Effector CD4-positive, alpha-beta T cell (primary cell): ENCODE measurements around the gene GRIK4.
A peak's percentile ranks its signal among the peaks of the same experiment; 100 is the strongest.

Experiments
- DNase-seq: peaks from one replicate; pipeline ENCODE4 v3.0.0-alpha.2; 2020

Gene GRIK4

DNA sequence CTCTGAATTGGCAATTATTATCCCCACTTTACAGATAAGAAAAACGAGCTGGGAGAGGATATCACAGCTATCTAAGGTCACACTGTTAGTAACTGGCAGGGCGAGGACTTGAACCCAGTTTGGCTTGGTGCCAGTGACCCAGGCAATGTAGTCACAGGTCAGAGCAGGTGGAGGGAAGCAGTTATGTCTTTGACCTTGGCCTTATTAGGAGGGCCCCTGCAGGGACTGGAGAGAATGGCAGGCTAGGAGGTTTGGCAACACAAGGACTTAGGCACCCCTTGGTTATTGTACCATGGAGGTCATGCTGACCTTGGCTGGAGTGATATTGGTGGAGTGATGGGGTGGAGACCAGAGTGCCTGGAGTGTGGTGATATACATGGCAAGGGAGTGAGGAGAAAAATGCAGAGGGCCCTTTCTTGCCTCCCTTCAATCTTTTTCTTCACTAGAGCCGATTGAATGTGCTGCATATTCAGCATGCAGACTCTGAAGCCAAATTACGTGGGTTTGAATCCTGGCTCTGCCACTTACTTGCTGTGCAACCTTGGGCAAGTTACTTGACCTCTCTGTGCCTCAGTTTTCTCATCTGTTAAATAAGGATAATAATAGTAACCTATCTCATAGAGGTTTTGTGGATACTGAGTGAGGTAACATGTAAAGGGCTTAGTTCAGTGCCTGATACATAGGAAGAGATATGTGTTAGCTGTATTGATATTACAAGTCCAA is 419.7 kb downstream of the GRIK4 start:
- no peak for DNase-seq

DNA sequence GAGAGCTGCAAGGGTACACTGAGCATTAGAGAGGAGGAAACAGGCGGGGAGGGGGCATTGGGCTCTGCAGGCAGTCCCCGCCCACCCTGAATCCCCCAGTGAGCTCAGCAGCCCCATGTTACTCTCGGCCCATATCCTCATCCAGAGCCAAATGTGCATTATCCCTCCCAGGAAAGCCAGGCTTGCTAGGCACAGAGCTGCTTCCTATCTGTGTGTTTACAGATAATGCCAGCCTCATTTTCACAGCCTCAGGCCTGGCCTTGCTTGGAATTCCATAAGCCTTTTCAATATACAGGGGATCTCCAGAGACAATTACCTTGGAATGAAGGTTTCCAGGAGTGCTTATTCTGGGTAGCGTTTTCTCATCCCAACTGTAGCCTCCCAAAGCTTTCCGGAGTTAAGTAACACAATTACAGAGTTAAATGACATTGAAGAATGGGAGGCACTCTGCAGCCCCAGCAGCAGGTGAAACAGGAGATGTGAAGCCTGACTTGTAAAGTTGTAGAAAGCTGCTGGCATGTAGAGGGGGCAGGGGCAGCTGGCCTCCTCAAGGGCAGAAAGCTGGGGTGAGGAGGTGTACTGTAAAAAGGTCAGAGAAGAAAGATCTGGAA is 420.9 kb downstream of the GRIK4 start:
- no peak for DNase-seq

DNA sequence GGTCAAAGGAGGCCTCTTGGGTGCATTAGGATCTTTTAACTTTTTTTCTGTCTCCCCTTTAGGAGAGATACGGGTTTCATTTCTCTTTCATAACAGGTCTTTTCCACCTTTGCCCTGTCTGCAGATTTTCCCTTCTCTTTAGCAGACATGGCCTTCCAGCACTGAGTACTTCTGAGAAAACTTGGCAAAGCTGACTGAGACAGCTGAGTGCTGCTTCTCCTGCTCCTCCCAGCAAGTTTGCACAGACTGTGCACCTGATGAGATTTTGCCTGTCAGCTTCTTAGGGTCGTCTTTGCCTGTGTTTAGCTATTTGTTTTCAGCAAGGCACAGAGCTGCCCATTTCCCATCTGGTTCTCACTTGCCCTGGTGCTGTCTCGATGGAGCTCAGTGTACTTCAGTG is 424.8 kb downstream of the GRIK4 start:
- no peak for DNase-seq

DNA sequence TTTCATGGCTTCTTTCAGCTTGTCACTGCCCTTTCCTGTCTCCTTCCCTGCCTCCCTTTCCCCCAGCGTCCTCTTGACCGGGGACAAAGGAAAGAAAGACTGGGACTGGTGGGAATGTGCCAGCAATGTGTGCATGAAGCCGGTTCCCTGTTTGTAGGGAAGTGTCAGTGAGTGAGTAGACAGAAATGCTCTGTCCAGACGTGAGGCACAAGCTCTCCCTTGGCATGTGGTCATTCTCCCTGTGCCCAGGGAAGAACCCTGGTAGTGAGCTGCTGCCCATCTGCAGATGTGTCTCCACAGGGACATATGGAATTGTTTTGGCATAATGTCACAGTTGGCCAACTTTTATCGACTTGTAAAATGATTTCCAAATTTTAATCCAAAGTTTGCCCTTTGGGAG is 426.0 kb downstream of the GRIK4 start:
- DNase-seq = no peak

DNA sequence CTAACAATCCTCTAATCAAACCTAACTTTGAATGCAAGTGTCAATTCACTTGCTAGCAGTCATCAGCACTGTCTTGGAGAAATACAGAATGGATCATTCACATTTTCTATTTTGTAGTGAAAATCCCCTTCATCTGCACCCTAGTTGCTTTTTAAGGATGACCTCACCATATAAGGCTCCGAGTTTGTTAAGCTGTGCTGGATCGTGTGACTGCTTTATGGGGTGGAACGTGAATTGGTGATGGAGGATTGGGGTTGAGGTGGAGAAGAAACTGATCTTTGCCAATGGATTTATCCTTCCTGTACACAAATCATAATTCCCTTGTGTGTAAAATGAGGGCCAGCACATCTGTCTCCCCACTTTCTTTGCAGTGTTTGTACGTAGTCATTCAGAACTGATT is 426.7 kb downstream of the GRIK4 start:
- DNase-seq = no peak

DNA sequence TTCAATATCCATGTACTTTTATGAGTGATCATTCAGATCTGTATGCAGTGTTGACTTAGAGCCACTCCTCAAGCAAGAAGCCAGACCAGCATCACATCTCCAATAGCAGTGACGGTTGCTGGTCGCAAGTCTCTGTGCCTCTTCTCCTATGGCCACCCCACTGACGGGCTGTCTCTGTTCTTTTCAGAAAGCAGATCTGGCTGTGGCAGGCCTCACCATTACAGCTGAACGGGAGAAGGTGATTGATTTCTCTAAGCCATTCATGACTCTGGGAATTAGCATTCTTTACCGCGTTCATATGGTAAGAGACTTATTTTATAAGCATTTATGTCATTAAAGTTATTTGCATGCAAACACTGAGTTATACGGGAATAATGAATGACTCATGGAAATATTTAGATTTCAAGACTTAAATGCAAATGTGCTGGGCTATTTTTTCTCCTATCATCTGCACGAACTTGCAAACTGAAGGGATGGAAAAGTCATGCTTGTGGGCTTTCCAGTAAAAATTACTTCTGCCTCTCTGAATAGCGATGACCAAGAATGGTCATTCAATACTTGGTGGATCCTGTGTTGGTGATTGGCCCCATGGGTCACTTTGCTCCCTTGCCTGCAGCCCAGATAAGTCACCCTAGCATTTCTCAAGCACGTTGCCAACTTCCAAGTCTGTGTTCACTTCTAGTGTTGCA is 428.8 kb downstream of the GRIK4 start:
- DNase-seq = no peak

DNA sequence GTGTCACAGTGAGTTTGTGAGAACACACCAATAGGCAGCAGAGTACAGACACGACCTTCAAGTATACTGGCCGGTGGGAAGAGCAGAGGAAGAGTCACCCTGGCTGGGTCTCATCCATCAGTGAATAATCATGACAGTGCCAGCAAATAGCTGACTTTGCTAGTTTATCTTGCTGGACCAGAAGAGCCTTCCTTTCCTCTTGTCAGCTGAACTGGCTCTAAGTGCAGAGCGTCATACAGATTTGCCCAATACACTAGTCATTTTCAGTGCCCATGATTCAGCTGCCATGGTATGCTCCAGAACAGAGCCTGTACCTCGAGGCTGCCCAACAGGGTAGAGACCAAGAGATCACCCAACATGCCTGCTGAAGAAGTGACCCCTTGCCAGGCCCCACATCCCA is 429.5 kb downstream of the GRIK4 start:
- DNase-seq = no peak

DNA sequence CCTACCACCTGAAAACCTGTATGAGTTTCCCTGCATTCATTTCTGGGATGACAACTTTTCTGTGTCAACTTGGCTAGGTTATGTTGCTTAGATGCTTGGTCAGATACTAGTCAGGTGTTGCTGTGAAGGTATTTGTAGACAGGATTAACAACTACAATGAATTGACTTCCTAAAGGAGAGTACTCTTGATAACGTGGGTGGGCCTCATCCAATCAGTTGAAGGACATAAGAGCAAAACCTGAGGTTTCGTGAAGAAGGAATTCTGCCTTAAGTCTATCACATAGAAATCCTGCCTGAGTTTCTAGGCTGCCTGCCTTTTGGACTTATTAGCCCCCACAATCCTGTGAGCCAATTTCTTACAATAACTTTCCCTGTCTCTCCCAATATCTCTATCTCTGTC is 431.2 kb downstream of the GRIK4 start:
- no peak for DNase-seq

DNA sequence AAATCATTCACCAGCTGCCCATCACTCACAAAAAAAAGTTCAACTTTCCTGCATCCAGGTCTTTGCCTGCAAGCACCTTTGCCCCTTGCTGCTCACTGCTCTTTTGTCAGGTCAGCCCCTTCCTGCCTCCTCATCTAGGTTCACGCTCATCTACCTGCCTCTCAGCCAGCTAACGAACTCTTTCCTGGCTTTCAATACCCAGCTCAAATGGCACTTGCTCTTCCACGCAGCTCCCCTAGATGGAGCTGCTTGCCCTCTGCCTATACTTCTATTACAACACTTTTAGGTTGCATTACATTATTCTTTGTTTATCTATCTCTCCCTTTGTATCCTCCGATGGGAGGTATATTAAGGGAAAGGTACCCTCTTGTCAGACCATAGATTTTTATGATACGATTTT is 433.5 kb downstream of the GRIK4 start:
- no peak for DNase-seq

DNA sequence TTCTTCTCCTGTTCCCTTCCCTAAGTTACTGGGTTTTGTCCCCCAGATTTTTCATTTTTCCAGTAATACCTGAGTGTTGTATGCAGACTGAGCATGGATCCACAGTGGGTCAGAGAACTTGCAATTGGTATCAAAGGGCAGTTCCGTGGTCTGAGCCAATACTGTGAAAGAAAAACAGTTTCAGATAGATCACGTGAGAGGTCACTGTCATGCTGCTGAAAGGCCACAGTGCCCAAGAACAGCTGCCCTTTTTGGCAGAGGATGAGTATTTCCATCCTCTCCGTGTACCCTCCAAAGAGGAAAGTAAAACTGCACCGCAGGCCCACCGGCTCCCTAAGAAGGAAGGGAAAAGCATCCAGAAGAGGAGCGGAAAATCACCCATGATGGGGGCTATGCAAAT is 439.3 kb downstream of the GRIK4 start:
- DNase-seq = no peak

DNA sequence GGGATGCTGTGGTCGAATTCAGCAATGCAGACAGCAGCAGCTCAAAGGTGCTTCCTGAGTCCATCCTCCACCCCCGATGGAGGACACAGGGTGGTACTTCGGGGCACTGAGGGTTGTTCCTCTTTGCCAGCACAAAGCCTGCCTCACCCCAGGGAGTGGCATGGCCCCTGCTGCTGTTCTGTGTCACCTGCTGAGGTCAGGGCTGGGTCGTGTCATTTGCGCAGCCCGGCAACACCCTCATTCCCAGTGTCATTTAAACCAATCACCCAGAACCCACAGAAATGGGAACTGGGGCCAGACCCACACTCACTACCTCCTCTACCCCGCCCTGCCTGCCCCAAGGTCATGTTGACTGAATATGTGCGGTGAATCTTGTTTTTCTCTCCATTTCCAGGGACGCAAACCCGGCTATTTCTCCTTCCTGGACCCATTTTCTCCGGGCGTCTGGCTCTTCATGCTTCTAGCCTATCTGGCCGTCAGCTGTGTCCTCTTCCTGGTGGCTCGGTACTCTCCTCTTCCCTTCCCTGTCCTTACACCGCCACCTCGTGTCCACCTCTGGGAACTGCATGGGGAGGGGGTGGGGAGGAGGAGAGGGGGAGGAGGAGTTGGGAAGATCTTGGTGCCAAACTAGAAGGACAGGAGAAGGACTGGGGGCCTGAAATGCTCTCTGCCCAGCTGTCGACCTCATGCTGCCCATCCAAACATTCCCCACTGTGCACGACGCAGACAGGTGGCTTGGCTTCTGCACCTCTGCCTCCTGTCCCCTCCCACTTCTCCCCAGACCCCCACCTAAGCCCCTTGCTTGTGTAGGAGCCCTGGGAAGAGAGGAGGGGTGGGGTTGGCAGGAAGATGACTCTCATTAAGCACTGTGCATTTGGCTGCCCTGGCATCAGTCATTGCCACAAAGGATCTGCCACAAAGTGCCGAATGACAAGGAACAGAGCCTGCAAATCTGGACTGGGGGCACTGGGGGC is 441.2 kb downstream of the GRIK4 start:
- peak; percentile 14 for DNase-seq

DNA sequence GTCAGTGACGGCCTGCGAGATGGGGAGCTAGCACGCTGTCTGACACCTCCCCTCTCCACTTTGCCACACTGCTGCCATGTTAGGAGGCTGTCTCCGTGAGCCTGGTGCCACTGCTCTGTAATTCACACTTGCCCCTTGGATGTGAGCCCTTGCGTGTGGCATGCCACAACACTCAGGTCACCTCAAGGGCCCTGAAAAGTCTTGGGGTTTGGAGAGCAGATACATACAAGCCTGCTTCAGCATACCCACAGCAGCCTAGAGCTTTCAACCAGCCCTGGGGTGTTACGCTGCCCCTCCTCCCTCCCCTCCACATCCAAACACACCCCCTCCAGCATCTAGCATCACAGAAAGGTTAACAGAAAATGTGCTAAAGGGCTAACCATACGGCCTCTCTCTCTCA is 442.8 kb downstream of the GRIK4 start:
- DNase-seq = no peak

DNA sequence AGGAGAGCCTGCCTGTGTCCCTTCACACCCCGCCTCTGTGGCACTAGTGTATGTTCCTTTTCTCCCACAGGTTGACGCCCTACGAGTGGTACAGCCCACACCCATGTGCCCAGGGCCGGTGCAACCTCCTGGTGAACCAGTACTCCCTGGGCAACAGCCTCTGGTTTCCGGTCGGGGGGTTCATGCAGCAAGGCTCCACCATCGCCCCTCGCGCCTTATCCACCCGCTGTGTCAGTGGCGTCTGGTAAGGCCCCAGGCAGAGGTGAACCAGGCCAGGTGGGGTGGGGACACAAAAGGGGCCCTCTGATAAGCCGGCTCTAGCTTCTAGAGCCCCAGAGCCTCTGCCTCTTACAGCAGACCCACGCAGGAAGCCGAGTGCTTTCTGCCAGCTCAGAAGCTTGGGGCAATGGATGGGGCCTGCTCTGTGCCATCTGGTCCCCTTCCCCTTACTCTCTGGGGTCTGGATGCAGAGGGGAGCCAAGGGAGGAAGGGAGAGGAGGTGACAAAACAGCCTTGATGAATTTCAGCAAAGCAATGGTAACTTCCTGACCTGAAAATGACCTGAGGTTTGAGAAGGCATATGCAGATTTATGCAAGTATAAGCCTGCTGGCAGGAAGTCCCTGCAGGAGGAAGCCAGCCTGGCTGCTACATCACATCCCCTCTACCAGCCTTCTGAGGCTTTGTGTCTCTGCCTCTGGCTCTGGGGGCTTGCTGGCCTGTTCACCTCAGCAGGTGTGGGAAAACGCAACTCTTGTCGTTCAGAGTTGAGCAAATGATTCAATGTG is 445.4 kb downstream of the GRIK4 start:
- DNase-seq = no peak

DNA sequence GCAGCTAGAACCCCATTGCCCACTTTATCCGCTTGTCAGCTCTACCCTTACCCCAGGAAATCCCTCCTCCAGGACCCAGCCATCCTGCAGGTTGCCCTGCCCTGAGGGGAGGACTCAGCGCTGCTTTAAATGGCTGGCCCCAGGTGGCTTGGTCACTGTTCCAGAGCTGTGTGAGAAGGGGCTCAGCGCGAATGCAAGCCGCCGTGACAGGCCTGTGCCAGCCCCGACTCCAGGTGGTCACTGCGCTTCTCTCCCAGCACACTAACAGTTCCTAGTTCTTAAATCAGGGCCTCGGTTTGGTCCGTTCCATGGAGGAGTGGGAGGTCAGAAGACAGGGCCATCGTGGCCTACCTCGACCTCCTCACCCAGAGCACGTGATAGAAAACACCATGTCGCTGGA is 446.6 kb downstream of the GRIK4 start:
- no peak for DNase-seq

DNA sequence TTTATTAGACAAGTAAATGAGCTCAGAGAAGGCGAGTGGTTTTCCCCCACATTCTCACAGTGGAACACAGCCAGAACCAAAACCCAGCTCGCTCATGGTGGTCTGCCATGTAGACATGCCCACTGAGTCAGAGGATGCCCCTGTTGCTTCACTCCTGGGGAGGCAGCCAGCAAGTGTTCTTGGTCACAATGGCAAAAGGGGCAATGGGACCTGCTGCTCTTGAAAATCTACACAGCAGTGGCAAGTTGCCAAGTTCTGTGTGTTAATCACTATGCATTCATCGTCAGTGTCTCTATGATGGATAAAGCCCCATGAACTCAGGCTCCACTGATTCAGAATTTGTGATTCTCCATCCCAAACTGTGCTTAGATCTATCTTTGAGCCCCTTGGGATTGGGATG is 447.6 kb downstream of the GRIK4 start:
- DNase-seq = no peak

DNA sequence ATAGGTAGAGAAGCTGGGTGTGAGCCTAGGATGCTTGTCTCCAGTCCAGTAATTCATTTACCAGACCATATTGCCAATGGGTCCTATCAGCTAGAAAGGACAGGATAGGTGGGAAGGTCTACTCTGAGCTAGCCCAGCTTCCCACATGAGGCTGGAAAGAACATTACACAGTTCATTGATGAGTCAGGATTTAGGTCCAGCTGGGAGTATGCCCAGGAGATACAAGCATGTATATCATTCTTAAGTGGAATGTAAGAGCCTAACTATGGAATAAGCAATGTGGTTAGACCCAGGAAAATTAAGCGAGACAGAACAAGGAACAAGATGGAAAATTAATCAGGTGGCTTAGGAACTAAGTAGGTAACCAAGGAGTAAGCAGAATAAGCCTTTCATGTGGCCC is 453.3 kb downstream of the GRIK4 start:
- no peak for DNase-seq

DNA sequence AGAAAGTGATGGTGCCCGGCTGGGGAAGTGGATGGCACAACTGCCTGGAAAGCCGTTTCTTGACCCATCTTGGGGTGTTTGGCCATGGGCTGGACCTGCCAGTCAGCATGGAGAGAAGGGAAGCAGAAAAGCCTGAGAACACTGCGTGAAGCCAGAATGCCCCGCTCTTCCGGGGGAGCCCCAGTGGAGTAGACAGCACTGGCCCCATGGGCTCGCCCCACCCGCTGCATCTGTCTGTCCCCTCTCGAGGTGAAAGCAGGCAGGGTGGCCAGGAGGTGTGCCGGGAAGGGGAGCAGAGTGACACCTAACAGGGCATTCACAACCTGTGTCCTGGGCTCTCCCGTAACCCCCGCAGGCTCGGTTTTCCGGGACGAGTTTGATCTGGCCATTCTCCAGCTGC is 455.3 kb downstream of the GRIK4 start:
- no peak for DNase-seq

DNA sequence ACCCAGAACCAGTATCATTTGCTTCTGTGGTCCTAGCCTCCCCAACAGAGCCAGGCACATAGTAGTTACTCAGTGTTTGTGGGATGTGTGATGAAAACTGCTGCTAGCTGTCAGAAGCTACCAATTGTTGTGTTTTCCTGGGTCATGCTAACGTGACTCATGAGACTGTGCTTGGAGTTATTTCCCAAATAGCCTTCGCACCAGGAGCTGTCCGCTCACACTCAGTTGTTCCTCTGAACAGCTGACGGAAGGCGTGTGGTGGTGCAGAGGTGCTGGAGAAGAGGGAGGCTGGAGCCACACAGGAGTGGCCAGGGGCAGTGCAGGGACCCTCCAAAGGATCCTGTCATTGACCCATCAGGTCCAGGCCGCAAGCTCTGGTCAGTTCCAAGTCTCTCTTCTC is 458.4 kb downstream of the GRIK4 start:
- no peak for DNase-seq

DNA sequence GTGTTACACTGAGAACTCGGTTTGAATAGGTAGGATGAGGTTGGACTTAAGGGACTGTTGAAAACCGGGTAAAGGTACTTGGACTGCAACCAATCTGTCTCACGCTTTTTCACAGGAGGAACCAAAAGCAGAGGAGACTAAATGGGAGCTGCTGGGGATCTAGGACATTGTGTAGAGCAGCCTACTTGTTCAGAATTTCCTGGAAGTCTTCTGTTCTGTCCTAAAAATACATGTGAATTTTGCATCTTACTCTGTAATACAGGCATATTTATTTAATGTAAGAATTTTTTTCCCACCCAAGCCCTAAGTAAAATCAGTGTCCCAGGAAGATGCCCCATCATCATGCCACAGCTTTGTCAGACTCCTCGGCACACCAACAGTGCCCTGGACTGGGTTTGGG is 460.3 kb downstream of the GRIK4 start:
- no peak for DNase-seq

DNA sequence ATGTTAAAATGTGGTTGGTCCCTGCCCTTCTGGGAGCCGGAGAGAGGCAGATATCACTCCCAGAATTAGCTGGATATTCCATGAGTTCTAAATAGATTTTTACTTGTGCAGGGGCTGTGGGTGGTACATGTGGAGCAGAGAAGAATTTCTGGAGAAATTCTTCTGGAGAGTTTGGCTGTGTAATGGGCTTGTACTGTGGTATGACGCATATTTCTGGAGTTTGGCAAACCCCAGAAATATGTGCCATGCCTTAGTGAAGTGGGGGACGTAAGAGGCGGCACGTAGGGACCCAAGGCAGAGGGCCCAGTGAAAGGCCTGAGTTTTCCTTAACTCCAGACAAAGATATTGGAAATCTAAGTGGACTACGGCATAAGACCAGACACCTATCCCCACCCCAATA is 461.1 kb downstream of the GRIK4 start:
- no peak for DNase-seq

DNA sequence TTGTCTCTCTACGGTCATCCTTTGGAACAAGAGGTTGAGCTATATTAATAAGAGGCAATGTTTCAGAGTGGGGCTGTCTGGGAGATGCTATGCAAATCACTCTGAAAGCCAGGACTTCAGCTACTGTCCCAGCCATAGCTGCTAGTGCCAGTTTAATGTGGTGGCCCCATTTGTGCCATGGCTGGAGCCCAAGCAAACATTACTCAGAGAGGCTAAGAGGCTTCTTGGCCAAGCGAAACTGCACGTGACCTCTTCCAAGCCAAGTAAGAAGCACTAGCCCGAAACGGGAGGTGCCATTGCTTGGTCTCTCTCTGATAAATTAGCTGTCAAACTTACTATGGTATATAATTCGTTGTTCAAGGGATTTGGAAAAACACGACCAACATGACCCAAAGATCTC is 462.0 kb downstream of the GRIK4 start:
- no peak for DNase-seq

DNA sequence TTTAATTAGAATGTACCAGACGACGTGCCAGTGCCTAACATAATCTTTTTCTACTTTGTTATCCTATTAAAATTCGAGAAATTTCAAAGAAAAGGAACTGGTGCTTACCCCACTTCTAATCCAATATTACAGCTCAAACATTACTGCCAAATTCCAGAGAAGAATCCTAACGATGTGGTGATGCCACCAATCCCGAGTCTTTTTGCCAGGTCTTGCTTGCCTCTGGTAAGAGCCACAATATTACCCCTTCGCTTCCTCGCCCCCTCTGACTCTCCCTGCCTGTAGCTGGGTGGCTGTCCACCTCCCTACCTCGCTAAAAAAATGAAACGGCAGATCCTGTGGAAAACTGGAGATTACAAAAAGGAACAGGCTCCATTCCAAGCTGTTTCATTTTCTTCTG is 462.9 kb downstream of the GRIK4 start:
- DNase-seq = no peak
